Suppressor macrophage (primary cell): ENCODE data around the gene IZUMO2.
"Not testable (repeated sequence)": the region's sequence is repeated elsewhere in the genome, so short reads cannot be mapped to it uniquely, and the experiment has no call there.

Experiments
- DNase-seq, 4 experiments: peaks; one replicate each; pipeline ENCODE4 v3.0.0-alpha.2; 2020 to 2022

Gene IZUMO2

GRCh38 chr19:50181121-50181520 lies 18.0 kb upstream of the IZUMO2 start:
- DNase-seq: no peak

GRCh38 chr19:50178859-50179537 lies 15.9 kb upstream of the IZUMO2 start:
- no peak for DNase-seq

GRCh38 chr19:50178320-50178719 lies 15.2 kb upstream of the IZUMO2 start:
- no peak for DNase-seq

- DNase-seq: no peak
Observed at GRCh38 chr19:50176775-50177174, 13.7 kb upstream of the IZUMO2 start.

GRCh38 chr19:50175924-50176323 lies 12.8 kb upstream of the IZUMO2 start:
- no peak for DNase-seq

GRCh38 chr19:50174100-50174793 lies 11.2 kb upstream of the IZUMO2 start:
- DNase-seq: no peak

- no peak for DNase-seq
Observed at GRCh38 chr19:50173127-50173526, 10.0 kb upstream of the IZUMO2 start.

- DNase-seq: no peak
Observed at GRCh38 chr19:50172726-50173125, 9.6 kb upstream of the IZUMO2 start.

GRCh38 chr19:50171752-50172151 lies 8.7 kb upstream of the IZUMO2 start:
- DNase-seq: no peak

GRCh38 chr19:50167314-50167721 lies 4.2 kb upstream of the IZUMO2 start:
- DNase-seq: no peak

GRCh38 chr19:50159078-50159477 lies 4.0 kb downstream of the IZUMO2 start:
- DNase-seq: no peak

- no peak for DNase-seq
Observed at GRCh38 chr19:50158577-50158976, 4.5 kb downstream of the IZUMO2 start.

GRCh38 chr19:50155520-50156109 lies 7.5 kb downstream of the IZUMO2 start:
- DNase-seq: no peak

GRCh38 chr19:50154529-50154928 lies 8.6 kb downstream of the IZUMO2 start:
- no peak for DNase-seq

GRCh38 chr19:50152578-50152977 lies 10.5 kb downstream of the IZUMO2 start:
- no peak for DNase-seq

- no peak for DNase-seq
Observed at GRCh38 chr19:50148528-50148927, 14.6 kb downstream of the IZUMO2 start.

- peak; percentile 72 to 94 (median 78) for DNase-seq
Observed at GRCh38 chr19:50147462-50148423, 15.3 kb downstream of the IZUMO2 start.

GRCh38 chr19:50141921-50142320 lies 21.2 kb downstream of the IZUMO2 start:
- not testable (repeated sequence) for DNase-seq

GRCh38 chr19:50140118-50140845 lies 22.8 kb downstream of the IZUMO2 start:
- DNase-seq: not testable (repeated sequence)

- not testable (repeated sequence) for DNase-seq
Observed at GRCh38 chr19:50136603-50137365, 26.3 kb downstream of the IZUMO2 start.
